Stimulated activated CD4-positive, alpha-beta T cell treated with anti-CD3 and anti-CD28 coated beads, Interleukin-15, amount 100 ng/mL, for 24 hours (primary cell): ENCODE data around the gene MPHOSPH6.
"Not testable (repeated sequence)": the region's sequence is repeated elsewhere in the genome, so short reads cannot be mapped to it uniquely, and the experiment has no call there.

Experiments used
- DNase-seq: peaks from one replicate; pipeline ENCODE4 v3.0.0-alpha.2; 2020

MPHOSPH6 gene

DNA sequence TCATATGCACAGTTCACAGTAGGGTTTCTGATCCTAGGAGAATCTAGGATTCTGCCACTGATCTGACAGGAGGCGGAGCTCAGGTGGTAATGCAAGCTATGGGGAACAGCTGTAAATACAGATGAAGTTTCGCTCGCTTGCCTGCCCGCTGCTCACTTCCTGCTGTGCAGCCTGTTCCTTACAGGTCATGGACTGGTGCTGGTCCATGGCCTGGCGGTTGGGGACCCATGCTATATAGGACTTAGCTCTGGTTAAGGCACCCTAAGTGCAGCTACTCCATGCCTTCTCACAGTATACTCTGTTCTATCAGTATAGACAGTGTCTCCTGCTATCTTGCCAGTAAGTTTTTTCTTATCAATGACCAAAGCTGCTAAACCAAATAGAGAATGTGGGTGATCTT lies 2.4 kb downstream of the MPHOSPH6 start:
- DNase-seq, result no peak

DNA sequence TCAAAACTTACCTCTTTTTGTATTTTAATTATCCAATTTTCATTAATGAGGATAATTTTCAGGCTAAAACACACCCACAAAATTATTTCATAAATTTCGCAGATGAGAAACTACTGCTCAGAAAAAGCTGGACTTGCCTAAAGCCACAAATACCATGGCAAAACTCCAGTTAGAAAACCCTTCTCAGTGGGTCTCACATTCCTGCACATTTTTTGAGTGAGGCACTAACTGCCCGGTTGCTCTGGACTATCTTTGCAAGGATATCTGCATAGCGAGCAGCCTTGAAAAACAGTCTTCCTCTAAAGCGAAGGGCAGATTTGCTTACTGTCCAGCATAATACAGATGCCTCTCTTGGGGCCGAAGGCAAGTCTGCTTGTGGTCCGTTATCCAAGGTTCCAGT lies 9.8 kb downstream of the MPHOSPH6 start:
- DNase-seq, result no peak

DNA sequence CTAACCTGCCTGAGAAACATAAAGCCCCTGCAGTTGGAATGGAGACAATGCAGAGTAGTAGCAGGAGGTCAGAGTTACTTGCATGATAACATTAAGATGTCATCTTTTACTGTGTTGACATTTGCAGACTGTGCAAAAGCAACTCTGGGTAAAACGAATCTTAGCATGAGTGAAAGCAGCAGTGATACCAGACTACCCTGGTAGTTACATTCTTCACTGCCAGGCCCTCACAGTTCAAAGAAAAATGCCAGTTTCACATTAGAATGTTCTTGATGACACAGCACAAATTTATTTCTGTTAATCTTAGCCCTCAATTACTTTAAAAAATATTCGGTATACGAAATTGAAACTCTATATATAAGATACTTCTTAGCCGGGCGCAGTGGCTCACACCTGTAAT lies 12.2 kb downstream of the MPHOSPH6 start:
- no peak for DNase-seq

DNA sequence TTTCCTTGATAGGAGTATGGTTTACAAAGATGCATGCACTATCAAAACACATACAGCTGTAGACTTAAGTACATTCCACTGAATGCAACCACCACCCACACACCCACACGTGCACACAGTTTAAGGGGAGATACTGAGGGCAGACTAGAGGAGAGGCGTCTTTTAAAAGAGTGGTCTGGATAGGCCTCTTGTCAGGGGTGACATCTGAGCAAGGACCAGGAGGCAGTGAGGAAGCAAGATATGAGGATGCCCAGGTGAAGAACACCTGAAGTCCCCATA lies 12.6 kb downstream of the MPHOSPH6 start:
- no peak for DNase-seq

DNA sequence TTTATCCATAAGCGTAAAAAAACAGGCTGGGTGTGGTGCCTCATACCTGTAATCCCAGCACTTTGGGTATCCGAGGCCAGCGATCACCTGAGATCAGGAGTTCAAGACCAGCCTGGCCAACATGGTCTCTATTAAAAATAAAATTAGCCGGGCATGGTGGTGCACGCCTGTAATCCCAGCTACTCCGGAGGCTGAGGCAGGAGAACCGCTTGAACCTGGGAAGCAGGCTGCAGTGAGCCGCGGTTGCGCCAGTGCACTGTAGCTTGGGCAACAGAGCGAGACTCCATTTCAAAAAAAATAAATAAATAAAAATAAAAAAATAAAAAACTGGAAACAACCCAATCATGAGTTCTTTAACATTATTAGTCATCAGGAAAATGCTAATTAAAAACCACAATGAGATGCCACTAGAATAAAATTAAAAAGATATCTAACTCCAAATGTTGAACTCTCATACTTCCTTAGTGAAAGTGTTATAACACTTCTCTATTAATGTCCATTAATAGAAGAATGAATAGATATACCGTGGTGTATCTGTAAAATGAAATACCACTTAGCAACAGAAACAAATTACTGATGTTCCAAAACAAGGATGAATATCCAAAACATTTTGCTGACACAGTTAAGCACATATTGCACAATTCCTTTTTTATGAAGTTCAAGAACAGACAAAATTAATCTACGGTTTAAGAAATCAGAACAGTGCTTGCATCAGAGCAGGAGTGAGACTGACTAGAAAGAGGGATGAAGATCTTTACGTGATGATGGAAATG lies 13.1 kb downstream of the MPHOSPH6 start:
- DNase-seq, result no peak

DNA sequence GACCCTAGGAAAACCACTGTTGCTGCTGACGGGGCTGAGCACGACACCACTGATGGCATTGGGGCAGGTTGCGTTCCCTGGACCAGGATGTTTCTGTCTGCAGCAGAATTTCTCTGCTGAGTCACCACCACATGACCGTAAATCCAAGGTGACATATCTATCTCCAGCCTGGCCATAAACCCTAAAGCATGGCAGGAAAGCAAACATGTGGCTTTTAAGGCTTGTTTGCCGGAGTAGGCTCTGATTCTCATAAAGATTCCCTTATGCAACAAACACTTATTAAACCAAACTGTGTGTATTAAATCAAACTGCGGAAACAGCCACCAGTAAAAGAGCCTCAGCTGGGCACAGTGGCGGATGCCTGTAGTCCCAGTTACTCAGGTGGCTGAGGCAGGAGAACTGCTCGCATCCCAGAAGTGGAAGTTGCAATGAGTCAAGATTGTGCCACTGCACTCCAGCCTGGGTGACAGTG lies 17.3 kb downstream of the MPHOSPH6 start:
- no peak for DNase-seq

DNA sequence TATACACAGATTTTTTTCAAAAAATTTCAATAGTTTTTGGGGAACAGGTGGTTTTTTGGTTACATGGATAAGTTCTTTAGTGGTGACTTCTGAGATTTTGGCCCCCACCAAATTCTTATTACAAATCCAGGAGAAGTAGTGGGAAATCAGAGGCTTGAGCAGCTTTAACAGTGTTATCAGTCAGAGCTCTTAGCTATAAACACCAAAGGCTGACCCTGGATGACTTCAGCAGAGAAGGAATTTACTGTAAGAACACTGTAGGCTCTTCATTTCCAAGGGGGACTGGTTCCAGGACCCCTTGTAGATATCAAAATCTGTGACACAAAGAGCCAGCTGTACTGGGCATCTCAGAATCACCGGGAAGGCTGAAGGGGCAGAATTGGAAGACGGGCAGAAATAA lies 17.8 kb downstream of the MPHOSPH6 start:
- no peak for DNase-seq

DNA sequence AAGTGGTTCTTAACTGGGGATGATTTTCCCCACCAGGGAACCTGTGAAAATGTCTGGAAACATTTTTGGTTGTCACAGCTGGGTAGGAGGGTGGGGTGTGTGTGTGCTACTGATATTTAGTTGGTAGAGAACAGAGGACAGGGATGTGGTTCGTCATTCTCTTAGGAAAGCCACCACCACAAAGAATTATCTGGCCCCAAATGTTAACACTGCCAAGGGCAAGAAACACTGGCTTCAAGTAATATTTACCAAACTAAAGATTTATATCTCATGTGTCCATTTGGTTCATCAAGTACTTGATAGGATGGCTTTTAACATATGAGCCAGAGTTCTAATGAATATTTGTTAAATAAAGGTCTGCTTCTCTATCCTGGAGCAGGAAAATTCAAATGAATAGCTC lies 19.5 kb downstream of the MPHOSPH6 start:
- DNase-seq, result no peak

DNA sequence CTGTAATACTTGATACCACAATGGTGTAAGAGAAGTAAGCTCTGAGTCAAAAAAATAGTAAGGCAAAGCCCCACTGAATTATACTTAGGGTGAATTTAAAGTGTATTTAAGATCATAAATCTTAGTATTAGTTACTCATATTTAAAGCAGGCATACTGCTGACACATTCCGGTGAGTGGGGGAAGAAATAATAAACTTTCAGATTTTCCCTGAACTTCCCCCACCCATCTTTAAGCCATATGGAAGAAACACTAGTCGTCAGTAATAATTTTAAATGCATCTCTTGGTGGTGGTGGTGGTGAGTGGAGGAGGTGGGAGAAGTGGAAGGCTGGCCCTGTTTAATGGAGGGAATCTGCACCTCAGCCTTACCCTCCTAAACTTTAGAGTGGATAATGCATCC lies 20.5 kb downstream of the MPHOSPH6 start:
- DNase-seq, result no peak

DNA sequence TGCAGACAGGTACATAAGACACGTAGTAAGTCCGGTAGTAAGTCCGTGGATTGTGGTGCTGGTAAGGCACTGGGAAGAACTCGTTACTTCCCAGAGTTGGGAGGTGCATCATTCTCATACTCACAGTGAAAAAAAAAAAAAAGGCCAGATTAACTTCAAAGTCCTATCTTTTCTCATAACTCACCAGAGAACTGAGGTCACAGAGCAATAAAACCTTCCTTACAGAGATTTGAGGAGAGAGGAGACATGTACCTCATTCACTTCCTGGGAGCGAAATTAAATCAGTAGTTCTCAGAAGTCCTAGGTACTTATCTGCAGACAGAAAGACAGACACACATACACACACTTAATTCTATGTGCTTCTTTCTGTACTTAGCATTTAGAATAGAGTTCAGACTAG lies 22.5 kb downstream of the MPHOSPH6 start:
- DNase-seq, result no peak

DNA sequence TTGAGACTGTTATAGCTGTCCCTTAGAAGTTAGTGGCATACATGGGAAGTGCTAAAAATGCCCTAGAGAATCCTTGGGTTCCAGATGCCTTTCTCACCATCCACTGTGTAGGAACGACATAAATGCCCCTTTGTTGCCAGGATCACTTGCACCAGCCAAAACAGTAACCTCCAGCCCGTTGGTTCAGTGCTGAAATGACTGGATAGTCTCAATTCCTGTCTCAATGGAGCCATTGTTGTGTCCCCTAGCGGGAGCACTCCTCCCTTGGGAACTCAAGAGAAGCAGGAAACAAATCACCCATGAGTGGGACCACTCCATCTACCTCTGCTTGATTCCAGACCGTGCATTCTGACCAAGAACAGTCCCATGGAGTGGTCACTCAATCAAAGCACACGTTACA lies 23.1 kb downstream of the MPHOSPH6 start:
- DNase-seq, result no peak

DNA sequence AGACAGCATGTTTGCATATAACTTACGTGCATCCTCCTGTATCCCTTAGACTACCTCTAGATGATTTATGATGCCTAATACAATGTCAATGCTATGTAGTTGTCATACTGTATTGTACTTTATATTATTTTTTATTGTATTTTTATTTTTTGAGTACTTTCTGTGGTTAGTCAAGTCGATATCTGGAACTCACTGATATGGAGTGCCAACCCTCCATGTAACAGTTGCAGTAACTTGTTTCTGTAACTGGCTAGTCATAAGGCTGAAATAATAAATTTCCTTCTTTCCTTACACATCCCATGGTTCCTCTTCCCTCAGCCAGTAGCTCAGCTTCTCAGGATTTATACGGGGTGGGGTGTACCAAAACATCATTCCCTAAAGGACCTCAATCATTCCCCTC lies 23.5 kb downstream of the MPHOSPH6 start:
- DNase-seq, result no peak

DNA sequence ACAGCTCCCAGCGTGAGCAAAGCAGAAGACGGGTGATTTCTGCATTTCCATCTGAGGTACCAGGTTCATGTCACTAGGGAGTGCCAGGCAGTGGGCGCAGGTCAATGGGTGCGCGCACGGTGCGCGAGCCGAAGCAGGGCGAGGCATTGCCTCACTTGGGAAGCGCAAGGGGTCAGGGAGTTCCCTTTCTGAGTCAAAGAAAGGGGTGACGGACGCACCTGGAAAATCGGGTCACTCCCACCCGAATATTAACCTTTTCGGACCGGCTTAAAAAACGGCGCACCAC lies 30.8 kb downstream of the MPHOSPH6 start:
- not testable (repeated sequence) for DNase-seq

DNA sequence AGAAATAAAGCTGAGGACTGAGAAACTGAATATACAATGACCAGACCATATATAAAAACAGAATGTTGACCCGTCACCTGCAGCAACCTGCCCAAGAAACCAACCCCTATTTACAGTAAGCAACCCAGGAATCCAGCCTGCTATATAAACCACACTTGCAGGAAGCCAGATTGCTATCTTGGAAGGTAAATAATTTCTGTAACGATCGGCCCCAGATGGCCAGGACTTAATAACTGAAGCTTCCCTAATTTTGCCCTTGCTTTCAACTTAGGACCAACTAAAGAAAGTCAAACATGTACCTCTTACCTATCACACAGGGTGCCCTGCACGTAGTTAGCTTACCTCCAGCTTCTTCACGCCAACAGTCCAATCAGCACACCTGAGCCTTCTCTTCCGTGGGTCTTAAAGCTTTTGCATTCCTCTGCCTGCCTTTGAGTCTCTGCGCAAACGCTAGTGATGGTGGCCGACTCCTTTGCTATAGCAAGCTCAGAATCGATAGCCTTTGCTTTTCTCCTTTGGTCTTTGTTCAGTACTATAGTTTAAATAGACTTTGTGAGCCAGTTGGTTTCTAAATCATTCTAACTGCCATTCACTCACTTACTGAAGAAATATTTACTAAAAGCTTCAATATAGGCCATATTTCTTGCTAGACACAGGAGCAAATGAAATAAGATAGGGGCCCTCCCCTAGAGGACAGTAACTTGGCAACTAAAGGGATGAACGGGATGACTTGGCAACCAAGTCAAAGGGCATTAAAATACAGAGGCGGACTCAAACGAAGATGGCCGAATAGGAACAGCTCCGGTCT lies 31.3 kb downstream of the MPHOSPH6 start:
- no peak for DNase-seq

DNA sequence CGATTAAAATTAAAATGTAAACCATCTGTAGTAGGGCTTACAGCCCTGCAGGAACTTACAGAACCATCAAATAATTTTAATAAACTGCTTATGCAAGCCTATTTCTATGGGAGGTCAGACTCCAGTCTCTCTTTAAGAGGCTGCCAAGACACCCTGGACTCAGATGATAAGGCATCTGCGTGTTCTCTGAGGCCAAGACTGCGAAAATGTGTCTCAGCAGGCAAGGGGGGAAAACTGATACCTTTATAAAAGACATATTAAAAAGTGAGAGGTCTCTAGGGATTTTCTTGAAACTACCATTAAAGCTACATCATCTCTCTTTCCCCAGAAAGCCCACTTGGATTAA lies 32.2 kb downstream of the MPHOSPH6 start:
- no peak for DNase-seq

DNA sequence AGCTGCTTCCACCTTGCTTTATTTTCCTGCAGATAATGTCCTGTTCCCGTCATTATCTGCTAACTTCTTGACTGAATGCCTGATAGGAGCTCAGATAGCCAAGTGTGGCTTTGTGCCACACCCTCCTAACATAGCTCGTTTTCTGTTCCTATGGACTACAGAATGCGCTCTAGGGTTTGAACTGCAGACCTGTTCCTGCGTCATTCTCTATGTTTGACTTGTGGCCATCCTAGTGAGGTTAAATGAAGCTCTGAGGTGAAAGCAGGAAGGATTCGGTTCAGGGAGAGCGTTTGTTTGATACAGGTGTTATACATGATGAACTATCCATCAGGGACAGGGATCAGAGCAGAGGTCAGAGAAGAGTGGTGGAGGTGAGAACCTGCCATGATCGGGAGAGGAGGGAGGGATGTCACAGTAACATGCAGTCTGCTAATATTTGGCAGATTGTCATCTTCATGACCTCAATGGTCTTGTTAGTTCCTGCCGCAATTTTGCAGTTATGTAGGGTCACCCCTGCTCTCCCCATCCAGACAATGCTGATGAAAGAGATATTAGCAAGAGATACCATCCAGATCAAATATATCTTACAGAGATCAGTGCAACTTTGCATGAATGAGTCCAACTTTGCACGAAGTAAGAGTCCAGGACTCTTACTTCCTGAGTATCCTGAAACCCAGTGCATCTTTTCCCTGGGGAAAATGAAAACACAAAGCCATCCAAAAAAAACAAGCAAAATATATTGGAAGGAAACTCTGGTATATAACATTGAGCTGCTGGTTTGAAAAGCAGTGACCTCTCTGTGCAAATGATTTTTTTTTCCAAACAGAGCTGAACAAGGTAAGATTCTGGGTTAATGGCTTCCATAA lies 32.8 kb downstream of the MPHOSPH6 start:
- no peak for DNase-seq

DNA sequence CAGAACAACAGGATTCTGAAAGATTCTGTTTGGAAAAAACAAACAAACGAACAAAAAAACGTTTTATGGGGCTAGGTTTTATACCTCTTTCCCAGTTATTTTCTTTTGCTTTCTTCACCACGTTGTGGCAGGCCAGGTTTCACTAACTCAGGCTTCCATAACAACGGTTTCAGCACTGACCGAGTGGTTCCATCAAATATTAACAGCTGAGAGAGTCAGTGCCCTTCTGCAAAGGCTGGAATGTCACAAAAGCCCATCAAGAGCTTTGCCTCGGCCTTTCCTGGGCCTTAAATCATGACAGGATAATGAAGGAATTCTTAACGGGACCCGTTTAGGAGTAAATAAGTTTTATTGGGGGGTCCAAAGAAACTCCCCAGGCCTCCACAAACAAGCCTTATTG lies 34.2 kb downstream of the MPHOSPH6 start:
- DNase-seq, result no peak

DNA sequence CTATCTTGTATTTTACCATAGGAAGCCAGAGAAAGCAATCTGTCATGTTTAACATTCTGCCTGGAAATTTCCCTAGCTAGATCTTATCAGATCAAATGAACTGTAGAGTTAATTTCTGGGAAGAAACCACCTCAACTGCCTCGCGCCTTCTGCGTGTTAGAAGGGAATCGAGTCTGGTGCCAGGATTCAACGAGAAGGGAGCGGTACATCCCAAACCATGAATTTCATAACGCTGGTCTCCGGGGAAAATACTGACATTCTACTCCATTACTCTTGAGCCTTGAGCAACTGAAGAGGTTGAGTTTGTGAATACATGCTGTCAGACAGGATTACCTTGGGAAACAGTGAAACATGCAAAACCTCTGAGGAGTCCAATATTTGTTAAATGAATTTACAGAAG lies 35.2 kb downstream of the MPHOSPH6 start:
- no peak for DNase-seq

DNA sequence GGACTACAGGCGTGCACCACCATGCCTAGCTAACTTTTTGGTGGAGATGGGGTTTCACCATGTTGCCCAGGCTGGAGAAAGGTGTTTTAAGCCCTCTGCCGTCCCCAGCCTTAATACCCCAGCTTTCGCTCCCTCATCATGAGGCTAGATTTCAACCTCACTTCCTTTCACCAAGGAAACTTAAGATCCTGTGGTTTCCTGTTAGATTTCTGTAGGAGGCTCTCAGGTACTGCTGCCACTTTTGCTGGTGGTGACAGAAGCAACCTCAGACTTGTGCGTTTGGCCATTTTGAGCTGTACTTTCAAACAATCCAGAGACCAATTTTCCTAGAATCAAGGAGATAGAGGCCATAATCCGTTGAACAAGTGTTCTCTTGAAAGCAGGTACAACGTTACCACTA lies 36.2 kb downstream of the MPHOSPH6 start:
- DNase-seq, result peak; percentile 10

DNA sequence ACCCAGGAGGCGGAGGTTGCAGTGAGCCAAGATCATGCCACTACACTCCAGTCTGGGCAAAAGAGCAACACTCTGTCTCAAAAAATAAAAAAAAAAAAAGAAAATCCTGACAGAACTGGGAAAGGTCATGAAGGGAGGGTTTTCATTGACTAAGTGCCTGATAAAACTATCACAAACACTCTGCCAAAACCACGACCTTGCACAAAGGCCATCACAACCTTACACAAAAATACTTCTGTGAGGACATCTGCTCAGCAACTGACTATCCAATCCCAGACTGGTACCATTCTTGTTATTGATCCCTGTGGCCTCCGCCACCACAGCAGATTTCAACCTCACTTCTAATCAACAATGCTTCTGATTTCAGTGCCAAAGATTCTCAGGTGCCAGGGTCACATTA lies 40.1 kb downstream of the MPHOSPH6 start:
- DNase-seq, result no peak

DNA sequence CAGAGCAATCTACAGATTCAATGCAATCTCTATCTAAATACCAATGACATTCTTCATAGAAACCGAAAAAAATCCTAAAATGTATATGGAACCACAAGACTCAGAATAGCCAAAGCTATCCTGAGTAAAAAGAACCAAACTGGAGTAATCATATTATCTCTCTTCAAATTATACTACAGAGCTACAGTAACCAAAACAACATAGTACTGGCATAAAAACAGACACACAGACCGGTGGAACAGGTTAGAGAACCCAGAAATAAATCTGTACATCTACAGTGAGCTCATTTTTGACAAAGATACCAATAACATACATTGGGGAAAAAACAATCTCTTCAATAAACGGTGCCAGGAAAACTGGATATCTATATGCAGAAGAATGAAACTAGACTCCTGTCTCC lies 45.4 kb downstream of the MPHOSPH6 start:
- DNase-seq, result no peak

DNA sequence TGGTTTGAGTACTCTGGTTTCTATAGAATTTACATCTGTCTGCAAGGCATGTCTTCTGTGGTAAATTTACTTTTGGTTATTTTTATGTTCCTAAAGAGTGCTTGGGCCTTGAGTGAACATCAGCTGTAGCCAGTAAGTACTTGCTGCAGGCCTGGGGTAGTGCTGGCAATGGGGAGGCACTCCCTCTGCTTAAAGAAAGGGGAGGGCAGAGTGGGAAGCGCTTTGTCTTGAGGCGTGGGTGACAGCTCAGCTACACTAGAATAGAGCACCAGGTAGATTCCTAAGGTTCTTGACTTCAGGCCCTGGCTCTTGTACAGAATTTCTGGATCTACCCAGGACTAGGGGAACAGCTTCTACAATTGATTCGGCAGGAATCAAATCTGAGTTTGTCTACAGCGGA lies 50.6 kb downstream of the MPHOSPH6 start:
- no peak for DNase-seq

DNA sequence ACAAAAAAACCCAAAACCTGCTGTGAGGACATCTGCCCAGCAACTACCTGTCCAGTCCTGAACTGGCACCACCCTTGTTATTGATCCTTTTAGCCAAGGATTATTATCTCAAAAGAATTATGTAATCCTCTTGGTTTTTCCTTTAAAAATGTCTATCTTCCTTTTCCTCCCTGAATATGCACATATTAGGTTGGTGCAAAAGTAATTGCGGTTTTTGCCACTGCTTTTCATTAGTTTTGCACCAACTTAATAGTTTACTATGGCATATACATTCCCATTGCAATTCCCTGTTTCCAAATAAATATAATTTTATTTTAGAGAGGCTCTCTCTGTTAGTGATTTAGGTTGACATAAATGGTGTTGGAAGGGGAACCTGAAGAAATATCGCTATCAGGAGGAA lies 51.3 kb downstream of the MPHOSPH6 start:
- DNase-seq, result no peak

DNA sequence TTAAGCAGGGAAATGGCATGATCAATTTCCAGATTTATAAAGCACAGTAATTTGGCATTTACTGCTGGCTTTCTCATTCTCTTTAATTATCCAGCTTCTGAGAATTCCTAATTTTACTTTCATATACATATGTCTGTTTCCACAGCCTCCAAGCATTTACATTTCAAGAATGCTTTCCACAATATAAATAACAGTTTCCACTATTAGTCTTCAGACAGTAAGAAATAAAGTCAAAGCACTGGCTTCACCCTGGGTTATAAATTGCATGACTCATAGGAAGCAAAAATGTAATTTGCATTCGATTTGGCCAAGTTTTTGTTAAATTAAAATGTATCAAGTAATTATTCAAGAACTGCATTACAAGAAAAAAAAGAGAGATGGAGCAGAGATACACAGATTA lies 53.5 kb downstream of the MPHOSPH6 start:
- DNase-seq, result no peak
